IMR-90 (cell line): ENCODE data around the gene NTM. TPM values are rescaled to one million over a fixed set of nuclear protein-coding genes. Genes with fewer than 3 reads are reported as not detected.

Experiments
- ATAC-seq: fragments of 200-7000 bp; cut with Tn5 transposase; 2 replicates; pipeline ENCODE4 v1.9.1; 2020; ENCODE audit warnings: low read depth, mild to moderate bottlenecking, moderate library complexity
- BruUV-seq: library from RNA; stranded (reverse); fragments of 400-500 nt; replicated peaks from 2 replicates; lab custom pipeline; 2021; lab: Mats Ljungman, UMichigan
- CTCF ChIA-PET: fragments of 300-600 bp; formaldehyde crosslinking; extraction: SDS; loops from one replicate; lab custom pipeline; 2021; ENCODE audit warnings: antibody characterized with exemption; lab: Yijun Ruan, JAX
- POLR2A ChIA-PET: fragments of 300-600 bp; sonication (Branson Sonifier 250); formaldehyde crosslinking; loops from one replicate; lab custom pipeline; 2022; ENCODE audit warnings: antibody characterized with exemption; ENCODE audit not compliant: unreplicated experiment; lab: Charles Lee
- DNase-seq: peaks from one replicate; pipeline ENCODE4 v3.0.0; 2013
- H2AFZ ChIP-seq: replicated peaks from 2 replicates; pipeline ENCODE3; 2013; ENCODE audit warnings: low read length, mild to moderate bottlenecking; ENCODE audit not compliant: poor library complexity
- H2AK5ac ChIP-seq: 2 replicates; pipeline ENCODE4 v1.6.1; 2013; ENCODE audit warnings: low read depth, low read length, inconsistent platforms
- H2AK9ac ChIP-seq: replicated peaks from 2 replicates; pipeline ENCODE3; 2013; ENCODE audit warnings: mild to moderate bottlenecking, low read depth, low read length, moderate library complexity; ENCODE audit not compliant: poor library complexity
- H2BK120ac ChIP-seq: 2 replicates; pipeline ENCODE4 v1.6.1; 2013; ENCODE audit warnings: low read depth, low read length, inconsistent platforms
- H2BK15ac ChIP-seq: 3 replicates; pipeline ENCODE4 v1.6.1; 2013; ENCODE audit warnings: low read depth, low read length, inconsistent platforms
- H2BK20ac ChIP-seq: 2 replicates; pipeline ENCODE4 v1.6.1; 2013; ENCODE audit warnings: low read depth, mild to moderate bottlenecking, inconsistent platforms, low read length, moderate library complexity
- H2BK5ac ChIP-seq: 2 replicates; pipeline ENCODE4 v1.6.1; 2013; ENCODE audit warnings: mild to moderate bottlenecking, low read depth, low read length, inconsistent platforms; ENCODE audit not compliant: poor library complexity, severe bottlenecking
- H3K14ac ChIP-seq: replicated peaks from 2 replicates; pipeline ENCODE4 v1.6.1; 2013; ENCODE audit warnings: low read depth, low read length, inconsistent platforms
- H3K18ac ChIP-seq: 2 replicates; pipeline ENCODE4 v1.6.1; 2013; ENCODE audit warnings: low read depth, low read length, control low read depth
- H3K23ac ChIP-seq: 2 replicates; pipeline ENCODE4 v1.6.1; 2013; ENCODE audit warnings: low read depth, low read length, inconsistent platforms
- H3K27ac ChIP-seq: 2 replicates; pipeline ENCODE4 v1.5.1; 2013; ENCODE audit warnings: mild to moderate bottlenecking, control low read depth, low read length; ENCODE audit not compliant: insufficient read depth
- H3K27me3 ChIP-seq: 2 replicates; pipeline ENCODE4 v1.6.1; 2013; ENCODE audit warnings: low read length; ENCODE audit not compliant: control insufficient read depth, insufficient read depth
- H3K36me3 ChIP-seq: 2 replicates; pipeline ENCODE4 v1.6.1; 2013; ENCODE audit warnings: low read length, mixed read lengths; ENCODE audit not compliant: control insufficient read depth, insufficient read depth
- H3K4ac ChIP-seq: 2 replicates; pipeline ENCODE4 v1.6.1; 2013; ENCODE audit warnings: low read depth, low read length, inconsistent platforms
- H3K4me1 ChIP-seq: 2 replicates; pipeline ENCODE4 v1.6.1; 2013; ENCODE audit warnings: low read length, mixed read lengths; ENCODE audit not compliant: control insufficient read depth, insufficient read depth
- H3K4me2 ChIP-seq: 2 replicates; pipeline ENCODE4 v1.6.1; 2013; ENCODE audit warnings: low read depth, mild to moderate bottlenecking, control low read depth, low read length, moderate library complexity
- H3K4me3 ChIP-seq: 2 replicates; pipeline ENCODE4 v1.5.1; 2013; ENCODE audit warnings: low read depth, mild to moderate bottlenecking, control low read depth, low read length, moderate library complexity; ENCODE audit not compliant: insufficient read depth
- H3K56ac ChIP-seq: 2 replicates; pipeline ENCODE4 v1.6.1; 2013; ENCODE audit warnings: low read length, inconsistent platforms; ENCODE audit not compliant: insufficient read depth; ENCODE audit errors: extremely low read depth
- H3K79me1 ChIP-seq, 2 experiments: 2 replicates each; pipeline ENCODE4 v1.6.1; 2013; ENCODE audit warnings: low read length in 2 of 2, inconsistent platforms in 1 of 2, low read depth in 1 of 2
- H3K9ac ChIP-seq: 2 replicates; pipeline ENCODE4 v1.6.1; 2013; ENCODE audit warnings: low read depth, low read length, control low read depth
- H3K9me1 ChIP-seq: 2 replicates; pipeline ENCODE4 v1.6.1; 2013; ENCODE audit warnings: low read length, inconsistent platforms; ENCODE audit not compliant: insufficient read depth
- H3K9me3 ChIP-seq: 2 replicates; pipeline ENCODE4 v1.6.1; 2013; ENCODE audit warnings: low read length; ENCODE audit not compliant: control insufficient read depth, insufficient read depth
- H4K20me1 ChIP-seq: 2 replicates; pipeline ENCODE4 v1.6.1; 2013; ENCODE audit warnings: low read length, inconsistent platforms; ENCODE audit not compliant: insufficient read depth
- H4K5ac ChIP-seq: 2 replicates; pipeline ENCODE4 v1.6.1; 2013; ENCODE audit warnings: mild to moderate bottlenecking, low read depth, low read length, control low read depth
- H4K8ac ChIP-seq, 2 experiments: 2 replicates each; pipeline ENCODE4 v1.6.1; 2013; ENCODE audit warnings: low read depth in 2 of 2, low read length in 2 of 2, control low read depth in 1 of 2, inconsistent platforms in 1 of 2
- H4K91ac ChIP-seq: 2 replicates; pipeline ENCODE4 v1.6.1; 2013; ENCODE audit warnings: low read depth, low read length, inconsistent platforms; ENCODE audit not compliant: insufficient read depth
- BHLHE40 ChIP-seq: fragments of 150-350 bp; IDR thresholded peaks from 2 replicates; pipeline ENCODE4 v1.6.1; 2016; ENCODE audit warnings: mild to moderate bottlenecking, low read depth, low read length
- CHD1 ChIP-seq: IDR thresholded peaks from 2 replicates; pipeline ENCODE4 v1.6.1; 2012; ENCODE audit warnings: low read depth, low read length, improper control_type of control experiment
- WGBS, 2 experiments: methylation state at CpG; one replicate each; pipeline versions ENCODE4 v1.1.5 to v1.1.7; 2013; ENCODE audit warnings: missing lambda C conversion rate in 2 of 2; ENCODE audit not compliant: insufficient read length in 1 of 2; ENCODE audit errors: extremely low coverage in 2 of 2; 5-methylcytosine and 5-hydroxymethylcytosine counted together
- dilution Hi-C: fragments of 300-500 bp; cut with HindIII; formaldehyde crosslinking; loops from one replicate; pipeline ENCODE4 v1.14.3; 2018; ENCODE audit warnings: low sequenced_read_pairs; ENCODE audit not compliant: unreplicated experiment
- in situ Hi-C: fragments of 300-500 bp; cut with MboI; formaldehyde crosslinking; loops from 3 replicates; pipeline ENCODE4 v1.14.3; 2019; ENCODE audit warnings: low sequenced_read_pairs, inconsistent platforms, mixed read lengths
- intact Hi-C: fragments of 100-400 bp; cut with micrococcal nuclease; formaldehyde crosslinking; loops from 2 replicates; pipeline ENCODE4 v1.10.0; 2022
- polyA plus RNA-seq, 3 experiments: library from polyadenylated mRNA; depleted of rRNA; stranded (reverse); fragments of >200 nt; gene quantifications; 2 replicates each; pipeline ENCODE4 v1.2.3, GENCODE V29; 2012; ENCODE audit warnings: low replicate concordance in 1 of 3
- total RNA-seq: library from RNA; depleted of rRNA; stranded (reverse); fragments of >200 nt; gene quantifications from 2 replicates; pipeline ENCODE4 v1.2.3, GENCODE V29; 2012

The NTM gene
- total and polyA plus RNA-seq, 2 of the 4 experiments (the other 2 are of a cell fraction), result 19.5 to 25.5 TPM

GRCh38 chr11:131370901-131371790 is 731 bp downstream of the NTM start:
- in situ Hi-C loops (no loop called here), intact Hi-C loops (no loop called here), dilution Hi-C loops (no loop called here)
- no peak for TF ChIP-seq CHD1
- no peak for TF ChIP-seq BHLHE40
- Histone ChIP-seq H3K4me1 (no peaks in the 10 kb centered on the region), H3K23ac (no peak overlapping the region), H2AK9ac (no peak overlapping the region), H2BK120ac (no peak overlapping the region), H2AK5ac (no peak overlapping the region), H2BK20ac (no peak overlapping the region), H2BK5ac (no peak overlapping the region), H3K9me3 (no peaks in the 10 kb centered on the region), H3K4me3 (no peak overlapping the region), H3K18ac (no peak overlapping the region), H3K4ac (no peak overlapping the region), H3K79me1 (no peaks in the 10 kb centered on the region), H3K14ac (no peak overlapping the region), H3K9ac (no peak overlapping the region), H3K27me3 (peaks cover 12% of the 10 kb centered on the region), H3K36me3 (no peaks in the 10 kb centered on the region), H3K56ac (no peak overlapping the region), H3K9me1 (no peaks in the 10 kb centered on the region), H3K27ac (no peak overlapping the region), H4K5ac (no peak overlapping the region), H3K4me2 (no peak overlapping the region), H2BK15ac (no peak overlapping the region), H2AFZ (no peak overlapping the region), H4K8ac (no peak overlapping the region), H4K91ac (no peak overlapping the region), H4K20me1 (no peaks in the 10 kb centered on the region)
- BruUV-seq, result no TSS peak
- POLR2A ChIA-PET, result no interaction called here
- CTCF ChIA-PET, result no interaction called here
- DNase-seq, result no peak
- 18% methylated on average over 10 of the region's 26 CpGs; no CpG with 5 or more reads in 1 of the 2 experiments for WGBS, 2 experiments
- no peak for ATAC-seq
